ENCODE measurements around the gene PCDHB12.
"Not testable (repeated sequence)": the region's sequence is repeated elsewhere in the genome, so short reads cannot be mapped to it uniquely, and the experiment has no call there.

The PCDHB12 gene

GRCh38 chr5:141223112-141223783 is 14.7 kb downstream of the PCDHB12 start, which contains the start of gene PCDHB14:
Gene PCDHB14 (plus strand): TSS chr5:141223343. CDS start chr5:141223506, 163 bp downstream.
- no peaks in the 10 kb centered on the region for H3K36me3 ChIP-seq (ENCODE audit: control insufficient read depth, insufficient read depth, low read length)
- DNase-seq (ENCODE audit: extremely low read depth, insufficient read length) = no peak
- TF ChIP-seq CTCF (IDR thresholded peaks at IDR 0.05; ENCODE audit: insufficient read depth, low read length, poor library complexity, severe bottlenecking) = no peak
- peak within 1 kb of the TSS; percentile 17; the same call in 1 of the 2 replicates for H3K4me3 ChIP-seq (replicated peaks; ENCODE audit: low read depth, low read length)
- H3K27me3 ChIP-seq (replicated peaks; ENCODE audit: control insufficient read depth, insufficient read depth, low read length) = no peaks in the 10 kb centered on the region

GRCh38 chr5:141224844-141225243 is 16.3 kb downstream of the PCDHB12 start:
- not testable (repeated sequence) for H3K36me3 ChIP-seq (ENCODE audit: control insufficient read depth, insufficient read depth, low read length); H3K27me3 ChIP-seq (replicated peaks; ENCODE audit: control insufficient read depth, insufficient read depth, low read length); H3K4me3 ChIP-seq (replicated peaks; ENCODE audit: low read depth, low read length); DNase-seq (ENCODE audit: extremely low read depth, insufficient read length)

- DNase-seq (ENCODE audit: extremely low read depth, insufficient read length) = not testable (repeated sequence)
Observed at GRCh38 chr5:141225421-141225820, 16.9 kb downstream of the PCDHB12 start.

GRCh38 chr5:141234109-141234667 is 25.7 kb downstream of the PCDHB12 start:
- DNase-seq (ENCODE audit: extremely low read depth, insufficient read length) = no peak
- no peaks in the 10 kb centered on the region for H3K36me3 ChIP-seq (ENCODE audit: control insufficient read depth, insufficient read depth, low read length)
- H3K27me3 ChIP-seq (replicated peaks; ENCODE audit: control insufficient read depth, insufficient read depth, low read length) = no peaks in the 10 kb centered on the region
- no peak overlapping the region for H3K4me3 ChIP-seq (replicated peaks; ENCODE audit: low read depth, low read length)
- no peak for TF ChIP-seq CTCF (IDR thresholded peaks at IDR 0.05; ENCODE audit: insufficient read depth, low read length, poor library complexity, severe bottlenecking)

More at GRCh38 chr5:141225421-141225820, 16.9 kb downstream of the PCDHB12 start:
- not testable (repeated sequence) for H3K27me3 ChIP-seq (replicated peaks; ENCODE audit: control insufficient read depth, insufficient read depth, low read length); H3K4me3 ChIP-seq (replicated peaks; ENCODE audit: low read depth, low read length); H3K36me3 ChIP-seq (ENCODE audit: control insufficient read depth, insufficient read depth, low read length)

- H3K27me3 ChIP-seq (replicated peaks; ENCODE audit: control insufficient read depth, insufficient read depth, low read length); H3K4me3 ChIP-seq (replicated peaks; ENCODE audit: low read depth, low read length); H3K36me3 ChIP-seq (ENCODE audit: control insufficient read depth, insufficient read depth, low read length); DNase-seq (ENCODE audit: extremely low read depth, insufficient read length): not testable (repeated sequence)
Observed at GRCh38 chr5:141235922-141236321, 27.4 kb downstream of the PCDHB12 start.

GRCh38 chr5:141236516-141237313 is 28.2 kb downstream of the PCDHB12 start:
- no peak overlapping the region for H3K4me3 ChIP-seq (replicated peaks; ENCODE audit: low read depth, low read length)
- no peaks in the 10 kb centered on the region for H3K27me3 ChIP-seq (replicated peaks; ENCODE audit: control insufficient read depth, insufficient read depth, low read length)
- no peak for DNase-seq (ENCODE audit: extremely low read depth, insufficient read length)
- no peaks in the 10 kb centered on the region for H3K36me3 ChIP-seq (ENCODE audit: control insufficient read depth, insufficient read depth, low read length)
- no peak for TF ChIP-seq CTCF (IDR thresholded peaks at IDR 0.05; ENCODE audit: insufficient read depth, low read length, poor library complexity, severe bottlenecking)

GRCh38 chr5:141241496-141241895 is 33.0 kb downstream of the PCDHB12 start:
- Histone ChIP-seq H3K36me3 (ENCODE audit: control insufficient read depth, insufficient read depth, low read length) (no peaks in the 10 kb centered on the region), H3K4me3 (replicated peaks; ENCODE audit: low read depth, low read length) (no peak overlapping the region), H3K27me3 (replicated peaks; ENCODE audit: control insufficient read depth, insufficient read depth, low read length) (no peaks in the 10 kb centered on the region)
- DNase-seq (ENCODE audit: extremely low read depth, insufficient read length) = no peak
- TF ChIP-seq CTCF (IDR thresholded peaks at IDR 0.05; ENCODE audit: insufficient read depth, low read length, poor library complexity, severe bottlenecking) = no peak
